NCI-H1436 (cell line): ENCODE measurements around the gene NXNL1.
"Not testable (repeated sequence)": the region's sequence is repeated elsewhere in the genome, so short reads cannot be mapped to it uniquely, and the experiment has no call there.

Experiments used
- DNase-seq: peaks from one replicate; lab custom pipeline; 2025; lab: John Stamatoyannopoulos, UW

NXNL1 gene

DNA sequence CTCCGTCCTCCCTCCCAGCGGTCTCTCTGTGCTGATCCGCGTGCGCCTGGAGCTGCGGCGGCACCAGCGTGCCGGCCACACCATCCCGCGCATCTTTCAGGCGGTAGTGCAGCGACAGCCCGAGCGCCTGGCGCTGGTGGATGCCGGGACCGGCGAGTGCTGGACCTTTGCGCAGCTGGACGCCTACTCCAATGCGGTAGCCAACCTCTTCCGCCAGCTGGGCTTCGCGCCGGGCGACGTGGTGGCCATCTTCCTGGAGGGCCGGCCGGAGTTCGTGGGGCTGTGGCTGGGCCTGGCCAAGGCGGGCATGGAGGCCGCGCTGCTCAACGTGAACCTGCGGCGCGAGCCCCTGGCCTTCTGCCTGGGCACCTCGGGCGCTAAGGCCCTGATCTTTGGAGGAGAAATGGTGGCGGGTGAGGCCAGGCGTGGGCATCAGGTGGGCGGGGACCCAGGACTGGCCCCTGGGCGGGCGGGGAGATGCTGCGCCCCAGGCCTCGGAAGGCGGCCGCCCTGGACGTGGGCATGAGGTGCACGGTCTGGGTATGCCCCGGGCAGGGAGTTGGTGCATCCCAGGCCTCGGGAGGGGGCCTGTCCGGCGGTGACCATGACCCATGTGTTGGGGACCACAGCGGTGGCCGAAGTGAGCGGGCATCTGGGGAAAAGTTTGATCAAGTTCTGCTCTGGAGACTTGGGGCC, 26.0 kb upstream of the NXNL1 start:
- DNase-seq, result no peak

DNA sequence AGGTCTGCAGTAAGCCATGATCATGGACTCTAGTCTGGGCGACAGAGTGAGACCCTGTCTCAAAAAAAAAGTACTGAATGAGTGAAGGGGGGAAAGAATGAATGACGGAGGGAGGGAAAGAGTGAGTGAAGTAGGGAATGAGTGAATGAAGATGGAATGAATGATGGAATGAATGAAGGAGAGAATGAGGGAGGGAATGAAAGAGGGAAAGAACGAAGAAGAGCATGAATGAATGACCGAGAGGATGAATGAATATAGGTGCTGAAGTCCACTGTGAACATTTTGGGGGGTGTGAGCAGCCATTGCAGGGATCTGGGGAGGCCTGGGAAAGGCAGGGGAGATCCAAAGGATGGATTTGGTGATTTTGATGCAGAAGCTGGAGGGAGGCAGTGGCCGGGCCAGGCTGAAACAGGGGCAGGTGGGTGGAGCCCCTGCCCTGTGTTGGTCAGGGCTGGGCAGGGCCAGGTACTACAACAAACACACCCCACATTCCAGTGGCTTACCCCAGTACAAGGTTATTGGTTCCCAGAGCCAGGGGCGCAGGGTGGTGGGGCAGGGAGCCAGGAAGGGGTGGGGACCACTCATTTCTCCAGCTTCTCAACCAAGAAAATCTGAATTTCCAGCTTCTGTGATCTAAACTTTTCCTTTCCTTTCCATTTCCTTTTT, 23.9 kb upstream of the NXNL1 start:
- DNase-seq, result no peak

DNA sequence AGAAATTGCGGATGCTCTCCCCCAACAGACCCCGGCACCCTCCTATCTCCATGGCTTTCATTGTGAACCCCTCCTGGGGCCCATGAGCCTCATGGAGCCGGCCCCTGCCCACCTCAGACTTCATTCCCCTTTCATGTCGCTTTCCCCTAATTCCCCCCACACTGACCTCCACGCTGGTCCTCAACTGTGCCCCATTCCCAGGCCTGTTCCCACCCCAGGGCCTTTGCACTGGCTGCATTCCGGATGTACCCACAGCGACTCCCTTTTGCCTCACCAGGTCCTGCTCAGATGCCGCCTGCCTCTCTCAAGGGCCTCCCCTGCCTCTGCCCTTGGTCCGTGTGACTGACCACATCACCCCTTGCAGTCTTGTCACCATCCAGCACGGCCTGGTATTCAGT, 22.9 kb upstream of the NXNL1 start:
- DNase-seq, result no peak

- no peak for DNase-seq
Observed at GRCh38 chr19:17482877-17483604, 22.3 kb upstream of the NXNL1 start.

DNA sequence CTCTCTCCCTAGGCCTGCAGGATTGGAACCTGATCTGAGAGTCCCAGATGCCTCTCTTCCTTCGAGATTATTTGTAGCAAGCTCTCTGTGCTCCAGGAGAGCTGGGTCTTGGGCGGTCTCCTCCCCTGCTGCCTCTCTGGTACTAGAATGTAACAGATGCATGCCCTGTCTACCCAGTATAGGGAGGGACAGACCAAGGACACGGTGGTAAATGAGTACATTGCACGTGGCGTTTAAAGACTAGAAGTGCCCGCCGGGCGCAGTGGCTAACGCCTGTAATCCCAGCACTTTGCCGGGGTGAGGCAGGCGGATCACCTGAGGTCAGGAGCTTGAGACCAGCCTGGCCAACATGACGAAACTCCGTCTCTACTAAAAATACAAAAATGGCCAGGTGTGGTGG, 21.3 kb upstream of the NXNL1 start:
- no peak for DNase-seq

DNA sequence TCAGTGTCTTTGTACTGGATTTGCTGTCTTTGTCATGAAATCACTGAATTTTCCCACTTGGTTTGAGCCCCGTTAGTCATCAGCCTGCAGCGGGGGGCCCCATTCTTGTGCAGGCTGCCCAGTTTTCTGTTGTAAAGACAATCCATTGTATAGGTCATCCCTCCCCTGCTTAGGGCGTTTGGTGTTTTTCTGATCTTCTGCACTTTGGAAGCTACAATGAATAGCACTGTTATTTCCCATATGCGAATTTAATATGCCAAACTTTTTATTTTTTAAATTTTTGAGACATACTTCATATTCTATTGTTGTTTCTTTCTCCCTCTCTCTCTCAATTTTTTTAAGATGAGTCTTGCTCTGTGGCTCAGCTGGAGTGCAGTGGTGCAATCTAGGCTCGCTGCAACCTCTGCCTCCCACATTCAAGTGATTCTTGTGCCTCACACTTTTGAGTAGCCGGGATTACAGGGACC, 18.6 kb upstream of the NXNL1 start:
- DNase-seq, result no peak

DNA sequence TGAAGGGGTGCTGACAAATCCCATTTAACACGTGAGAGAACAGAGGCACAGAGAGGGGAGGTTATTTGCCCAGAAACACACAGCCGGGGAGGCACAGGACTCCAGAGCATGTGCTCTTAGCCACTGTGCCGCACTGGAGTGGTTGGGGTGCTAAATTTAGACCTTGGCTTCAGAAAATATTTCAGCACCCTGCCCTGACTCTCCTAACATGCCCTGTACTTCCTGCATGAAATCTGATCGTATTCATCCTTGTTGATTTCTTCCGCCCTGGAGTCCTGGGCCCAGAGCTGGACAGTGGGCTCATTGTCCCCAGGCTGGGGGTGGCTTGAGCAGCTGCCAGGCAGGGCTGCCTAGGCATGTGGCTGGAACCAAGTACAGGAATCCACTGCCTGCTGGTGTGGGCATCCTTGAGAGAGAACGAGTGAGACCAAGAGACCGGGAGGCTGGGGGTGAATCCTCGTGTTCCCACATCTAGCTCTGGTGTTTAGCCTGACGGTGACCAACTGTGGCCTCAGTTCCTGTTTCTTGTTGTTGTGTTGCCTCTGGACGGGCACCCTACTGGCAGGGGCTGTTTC, 14.9 kb upstream of the NXNL1 start:
- DNase-seq, result no peak

- DNase-seq, result not testable (repeated sequence)
Observed at GRCh38 chr19:17475011-17475540, 14.3 kb upstream of the NXNL1 start.

DNA sequence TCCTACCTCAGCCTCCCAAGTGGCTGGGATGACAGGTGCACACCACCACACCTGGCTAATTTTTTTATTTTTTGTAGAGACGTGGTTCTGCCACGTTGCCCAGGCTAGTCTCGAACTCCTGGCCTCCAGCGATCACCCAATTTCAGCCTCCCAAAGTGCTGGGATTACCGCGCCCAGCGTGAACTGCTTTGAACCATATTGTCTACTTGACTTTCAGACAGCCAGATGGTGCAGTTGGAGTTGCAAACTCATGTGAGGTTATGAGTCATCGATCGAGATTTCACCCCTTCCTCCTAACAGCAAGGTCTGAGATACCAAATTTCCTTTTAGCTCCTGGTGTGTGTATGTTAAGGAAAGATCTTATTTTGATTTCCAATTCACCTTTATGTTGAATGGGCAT, 12.3 kb upstream of the NXNL1 start:
- DNase-seq, result no peak

DNA sequence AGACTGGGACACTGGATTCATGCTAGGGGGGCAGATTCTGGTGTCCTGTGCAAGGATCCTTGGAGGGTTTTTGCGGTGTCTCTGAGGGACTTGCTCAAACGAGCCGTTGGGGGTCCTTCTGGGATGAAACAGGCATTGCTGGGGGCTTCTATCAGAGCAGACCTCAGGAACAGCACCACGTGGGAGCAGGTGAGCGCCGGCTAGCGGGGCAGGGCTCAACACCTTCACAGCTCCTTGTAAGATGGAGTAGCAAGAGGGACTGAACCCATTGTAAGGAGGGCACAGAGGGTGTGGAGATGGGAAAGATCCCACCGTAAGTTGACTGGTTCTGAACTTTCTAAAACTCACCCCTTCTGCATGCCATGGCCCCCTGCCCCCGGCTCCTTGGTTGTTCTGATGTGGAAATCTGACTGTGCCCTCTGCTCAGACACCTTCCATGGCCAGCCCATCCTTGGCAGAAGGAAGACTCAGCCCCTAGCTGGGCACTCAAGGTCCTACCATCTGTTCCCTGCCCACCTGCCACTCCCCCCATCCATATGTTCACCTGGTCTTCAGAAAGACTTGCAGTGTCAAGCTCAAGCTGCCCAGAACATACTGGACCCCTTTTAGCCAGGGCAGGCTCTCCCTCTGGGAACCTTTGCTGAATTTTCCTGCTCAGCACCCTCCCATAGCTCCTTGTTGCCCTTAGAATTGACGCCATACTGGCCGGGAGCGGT, 10.8 kb upstream of the NXNL1 start:
- no peak for DNase-seq

DNA sequence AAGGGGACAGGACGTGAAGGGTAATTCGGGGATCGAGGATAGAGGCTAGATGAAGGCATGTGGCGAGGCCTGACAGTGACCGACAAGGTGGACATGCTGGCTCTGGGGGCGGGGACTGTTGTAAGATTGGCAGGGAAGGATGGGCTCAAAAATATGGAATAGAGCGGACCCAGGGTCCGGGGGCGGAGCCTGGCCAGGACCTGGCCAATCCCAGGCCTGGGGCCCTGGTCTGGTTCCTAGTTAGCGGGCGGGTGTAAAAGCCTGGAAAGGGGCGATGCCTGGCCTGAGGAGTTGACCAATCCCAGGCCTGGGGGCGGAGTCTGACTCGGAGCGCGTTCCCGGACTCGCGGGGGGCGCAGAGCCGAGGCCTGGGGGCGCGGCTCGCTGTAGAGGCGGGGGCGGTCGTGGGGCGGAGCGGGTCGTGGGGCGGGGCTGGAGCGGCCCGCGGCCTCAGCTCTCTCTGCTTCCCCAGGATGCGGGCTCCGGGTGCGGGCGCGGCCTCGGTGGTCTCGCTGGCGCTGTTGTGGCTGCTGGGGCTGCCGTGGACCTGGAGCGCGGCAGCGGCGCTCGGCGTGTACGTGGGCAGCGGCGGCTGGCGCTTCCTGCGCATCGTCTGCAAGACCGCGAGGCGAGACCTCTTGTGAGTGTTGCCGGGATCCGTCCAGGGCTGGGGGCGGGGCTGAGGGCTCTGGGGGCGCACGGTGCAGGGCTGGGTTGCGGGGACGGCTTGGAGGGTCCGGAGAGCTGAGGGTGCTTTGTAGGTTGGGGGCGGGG, 9.5 kb upstream of the NXNL1 start, which contains the start of gene SLC27A1:
SLC27A1 (plus strand) TSS at position 457 of the 774 bp plus-strand sequence; CDS start at position 474, 17 bp downstream.
- DNase-seq, result peak; percentile 98

GRCh38 chr19:17469481-17470067, 8.8 kb upstream of the NXNL1 start:
- DNase-seq, result peak; percentile 86

- DNase-seq, result no peak
Observed at GRCh38 chr19:17469092-17469480, 8.4 kb upstream of the NXNL1 start.

DNA sequence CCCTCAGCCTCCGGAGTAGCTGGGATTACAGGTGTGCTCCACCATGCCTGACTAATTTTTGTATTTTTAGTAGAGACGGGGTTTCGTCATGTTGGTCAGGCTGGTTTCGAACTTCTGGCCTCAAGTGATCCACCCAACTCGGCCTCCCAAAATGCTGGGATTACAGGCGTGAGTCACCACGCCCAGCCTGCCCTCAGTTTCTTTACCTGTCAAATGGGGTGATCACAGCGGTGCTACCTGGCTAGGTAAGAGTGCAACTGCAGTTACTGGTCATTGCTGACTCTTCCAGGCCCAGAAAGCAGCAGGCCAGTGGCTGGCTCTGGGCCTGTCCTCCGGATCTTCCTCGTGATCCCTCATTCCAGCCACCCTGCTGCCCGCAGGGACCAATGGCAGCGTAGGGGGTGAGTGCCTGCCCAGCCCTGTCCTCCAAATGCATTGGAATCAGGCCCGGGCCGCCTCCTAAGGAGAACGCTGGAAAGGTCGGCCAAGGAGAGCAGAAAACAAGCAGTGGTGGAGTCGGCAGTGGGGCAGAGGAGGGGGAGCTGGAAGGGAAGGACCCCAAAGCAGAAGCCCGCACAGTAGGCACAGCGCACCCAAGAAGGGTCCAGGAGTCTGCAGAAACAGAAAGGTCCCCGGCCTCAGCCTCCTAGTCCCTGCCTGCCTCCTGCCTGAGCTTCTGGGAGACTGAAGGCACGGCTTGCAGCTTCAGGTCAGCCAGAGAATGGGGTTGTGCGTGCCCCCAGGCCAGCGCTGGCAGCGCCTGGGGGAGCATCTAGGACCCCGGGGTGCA, 7.8 kb upstream of the NXNL1 start:
- DNase-seq, result no peak

- DNase-seq, result no peak
Observed at GRCh38 chr19:17467471-17468301, 7.0 kb upstream of the NXNL1 start.

DNA sequence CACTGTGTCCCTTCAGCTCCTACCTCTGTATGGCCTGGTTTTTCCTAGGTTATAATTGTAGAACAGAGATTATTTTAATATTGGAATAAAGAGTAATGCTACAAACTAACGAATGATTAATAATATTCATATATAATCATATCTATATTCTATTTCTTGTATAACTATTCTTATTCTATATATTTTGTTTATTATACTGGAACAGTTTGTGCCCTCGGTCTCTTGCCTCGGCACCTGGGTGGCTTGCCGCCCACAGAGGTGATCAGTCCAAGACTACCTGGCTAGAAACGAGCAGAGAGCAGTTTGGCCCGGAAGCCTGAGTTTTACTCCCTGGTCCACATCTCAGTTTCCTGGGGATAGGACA, 5.7 kb upstream of the NXNL1 start:
- no peak for DNase-seq

- no peak for DNase-seq
Observed at GRCh38 chr19:17458970-17459369, 1.8 kb downstream of the NXNL1 start.

DNA sequence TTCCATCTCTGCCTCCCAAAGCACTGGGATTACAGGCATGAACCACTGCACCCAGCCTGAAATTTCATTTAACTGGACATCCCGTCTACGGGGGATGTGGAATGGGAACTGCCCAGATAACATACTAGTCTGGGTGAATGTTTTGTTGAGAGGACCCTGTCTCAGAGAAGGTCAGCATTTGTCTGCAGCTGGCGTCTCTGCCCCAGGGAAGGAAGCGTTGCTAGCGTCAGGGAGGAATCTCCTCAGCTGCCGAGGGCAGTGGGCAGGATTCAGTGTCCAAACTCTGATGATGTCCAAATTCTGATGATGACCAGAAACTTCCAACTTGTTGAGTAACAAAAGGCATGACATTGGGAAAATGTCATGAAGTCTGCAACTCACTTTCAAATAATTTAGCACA, 3.1 kb downstream of the NXNL1 start:
- no peak for DNase-seq

DNA sequence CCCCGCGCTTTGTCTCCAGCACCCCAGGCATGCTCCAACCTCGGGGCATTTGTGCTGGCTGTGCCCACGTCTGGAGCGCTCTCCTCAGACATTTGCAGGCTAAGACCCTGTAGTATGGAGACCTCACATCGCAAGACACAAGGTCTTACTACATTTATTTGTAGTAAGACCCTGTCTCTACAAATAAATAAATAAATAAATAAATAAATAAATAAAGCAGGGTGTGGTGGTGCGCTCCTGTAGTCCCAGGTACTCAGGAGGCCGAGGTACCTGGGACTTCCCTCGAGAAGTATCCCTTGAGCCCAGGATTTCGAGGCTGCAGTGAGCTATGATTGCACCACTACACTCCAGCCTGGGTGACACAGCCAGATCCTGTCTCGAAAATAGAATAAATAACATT, 4.6 kb downstream of the NXNL1 start:
- DNase-seq, result no peak
